Brain pericyte (primary cell): Measurements from ENCODE around the gene ATG9A.

ENCODE experiments used
- DNase-seq: peaks from one replicate; pipeline ENCODE4 v3.0.0-alpha.2; 2012; ENCODE audit warnings: low read depth, low spot score

Gene ATG9A

GRCh38 chr2:219252900-219253752, 23.7 kb upstream of the ATG9A start, which contains the start of gene TUBA4B:
TSS of gene TUBA4B (plus strand) at chr2:219253243. CDS start at chr2:219253408, 165 bp downstream.
- no peak for DNase-seq

GRCh38 chr2:219252570-219252899, 23.1 kb upstream of the ATG9A start:
- no peak for DNase-seq

GRCh38 chr2:219252084-219252483, 22.6 kb upstream of the ATG9A start:
- DNase-seq = no peak

- no peak for DNase-seq
Observed at GRCh38 chr2:219251656-219252055, 22.2 kb upstream of the ATG9A start.

GRCh38 chr2:219250049-219250781, 20.8 kb upstream of the ATG9A start:
- no peak for DNase-seq

- peak; percentile 21 for DNase-seq
Observed at GRCh38 chr2:219249203-219249980, 20.0 kb upstream of the ATG9A start.

- no peak for DNase-seq
Observed at GRCh38 chr2:219248845-219249202, 19.4 kb upstream of the ATG9A start.

- no peak for DNase-seq
Observed at GRCh38 chr2:219247678-219248642, 18.5 kb upstream of the ATG9A start.

GRCh38 chr2:219246559-219246958, 17.1 kb upstream of the ATG9A start:
- no peak for DNase-seq

GRCh38 chr2:219245899-219246230, 16.4 kb upstream of the ATG9A start:
- no peak for DNase-seq

- peak; percentile 80 for DNase-seq
Observed at GRCh38 chr2:219245148-219245898, 15.9 kb upstream of the ATG9A start, which contains the start of the genes GLB1L and STK16. TSS of gene GLB1L (minus strand) at chr2:219245444. CDS start at chr2:219243573, 1,871 bp downstream. TSS of gene STK16 (plus strand) at chr2:219245479. CDS start at chr2:219246000, 521 bp downstream.

GRCh38 chr2:219244789-219245147, 15.3 kb upstream of the ATG9A start:
- no peak for DNase-seq

- no peak for DNase-seq
Observed at GRCh38 chr2:219243291-219243761, 13.9 kb upstream of the ATG9A start.

GRCh38 chr2:219234331-219234730, 4.9 kb upstream of the ATG9A start:
- no peak for DNase-seq

GRCh38 chr2:219230059-219230540, 664 bp upstream of the ATG9A start:
- DNase-seq = no peak

- no peak for DNase-seq
Observed at GRCh38 chr2:219228911-219229304, 528 bp downstream of the ATG9A start.

GRCh38 chr2:219228041-219228910, 1.2 kb downstream of the ATG9A start:
- no peak for DNase-seq

GRCh38 chr2:219225350-219225749, 4.1 kb downstream of the ATG9A start:
- DNase-seq = no peak
